ENCODE data around the gene GOLPH3L. TPM values are rescaled to one million over a fixed set of nuclear protein-coding genes. Genes with fewer than 3 reads are reported as not detected.

GOLPH3L gene
- total RNA-seq, 4 donors from 2014 or later = 16.8 to 29.2 (median 19.1) TPM

DNA sequence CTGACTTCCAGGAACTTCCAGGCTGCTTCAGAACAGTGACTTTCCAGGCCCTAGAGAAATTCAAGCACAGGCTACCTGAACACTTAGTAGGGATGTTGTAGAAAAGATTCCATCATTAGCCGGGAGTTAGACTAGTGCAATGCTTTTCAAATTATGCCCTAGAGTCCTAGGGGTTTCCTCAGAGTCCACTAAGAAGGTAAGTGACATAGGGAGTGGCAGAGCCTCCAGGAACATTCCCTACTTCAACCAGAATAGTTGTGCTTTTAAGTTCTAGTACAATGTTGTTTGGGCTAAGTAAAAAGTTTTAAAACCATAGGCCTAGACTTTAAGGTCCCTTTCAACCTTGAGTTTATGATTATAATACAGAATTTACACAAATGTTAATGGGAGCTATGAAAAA is 9.1 kb upstream of the GOLPH3L start:
- no peak for TF ChIP-seq CTCF (IDR thresholded peaks at IDR 0.05; ENCODE audit: low read depth)

GRCh38 chr1:150703427-150703826 is 6.5 kb upstream of the GOLPH3L start:
- no peak for TF ChIP-seq CTCF (IDR thresholded peaks at IDR 0.05; ENCODE audit: low read depth)

DNA sequence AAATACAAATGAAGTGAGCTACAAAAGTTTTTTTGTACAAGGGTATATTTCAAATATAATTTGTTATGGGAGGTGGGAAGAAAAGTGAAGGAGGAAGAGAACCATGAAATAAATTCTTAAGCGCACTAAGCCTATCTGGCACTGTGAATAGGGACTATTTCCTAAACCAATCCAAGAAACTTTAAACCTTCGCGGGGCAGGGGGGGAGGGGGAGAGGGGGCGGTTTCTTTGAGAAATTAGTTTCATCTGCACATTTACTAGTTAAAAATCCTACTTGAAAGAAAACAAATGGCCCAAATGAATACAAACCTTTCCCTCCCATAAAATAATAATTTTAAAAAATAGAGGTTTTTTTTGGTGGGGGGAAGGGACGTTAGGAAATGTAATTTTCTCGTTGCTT is 364 bp downstream of the GOLPH3L start:
- no peak for TF ChIP-seq CTCF (IDR thresholded peaks at IDR 0.05; ENCODE audit: low read depth)

DNA sequence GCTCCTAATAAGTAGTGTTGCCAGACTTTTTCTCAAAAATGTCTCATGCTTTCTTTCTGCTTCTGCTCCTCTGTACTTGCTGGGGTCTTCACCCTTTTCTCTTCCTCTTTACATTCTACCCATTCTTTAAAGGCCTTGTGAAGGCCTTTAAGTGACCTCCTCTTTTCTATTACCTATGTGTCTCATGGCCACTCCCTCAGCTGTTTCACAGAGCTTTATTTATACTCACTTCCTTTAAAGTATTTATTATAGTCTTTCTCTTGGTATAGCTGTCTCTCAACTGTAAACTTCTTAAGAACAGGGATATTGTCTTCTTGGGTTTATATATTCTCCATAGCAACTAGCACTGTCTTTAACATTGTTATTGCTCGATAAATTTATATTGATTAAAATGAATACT is 792 bp downstream of the GOLPH3L start:
- TF ChIP-seq CTCF (IDR thresholded peaks at IDR 0.05; ENCODE audit: low read depth) = no peak

- no peak for TF ChIP-seq CTCF (IDR thresholded peaks at IDR 0.05; ENCODE audit: low read depth)
Measured at GRCh38 chr1:150695561-150695960, 1.4 kb downstream of the GOLPH3L start.

DNA sequence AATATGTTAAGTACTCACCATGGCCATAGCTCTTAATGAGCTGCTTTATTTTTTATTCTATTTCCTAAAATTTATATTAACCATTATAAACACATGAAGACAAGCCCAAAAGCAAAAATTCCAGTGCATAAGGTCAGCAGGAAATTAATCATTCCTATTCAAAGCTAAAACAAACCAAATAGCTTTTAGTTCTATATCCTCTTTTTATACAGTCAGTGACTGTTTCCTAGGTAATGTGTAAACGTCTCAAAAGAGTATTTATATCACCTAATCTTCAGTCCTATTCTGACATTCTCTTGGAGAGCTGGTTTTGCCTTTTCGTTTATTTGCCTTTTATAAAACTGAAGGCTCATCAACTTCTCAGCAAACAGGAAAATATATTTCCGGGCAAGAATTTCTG is 4.2 kb downstream of the GOLPH3L start:
- TF ChIP-seq CTCF (IDR thresholded peaks at IDR 0.05; ENCODE audit: low read depth) = no peak

- no peak for TF ChIP-seq CTCF (IDR thresholded peaks at IDR 0.05; ENCODE audit: low read depth)
Measured at GRCh38 chr1:150688763-150689162, 8.2 kb downstream of the GOLPH3L start.
